ENCODE results near the gene SCAPER. TPM values are rescaled to one million over a fixed set of nuclear protein-coding genes. Genes with fewer than 3 reads are reported as not detected.

Gene SCAPER
- total RNA-seq, 1 experiment from 2014 or later, result 15.3 TPM

DNA sequence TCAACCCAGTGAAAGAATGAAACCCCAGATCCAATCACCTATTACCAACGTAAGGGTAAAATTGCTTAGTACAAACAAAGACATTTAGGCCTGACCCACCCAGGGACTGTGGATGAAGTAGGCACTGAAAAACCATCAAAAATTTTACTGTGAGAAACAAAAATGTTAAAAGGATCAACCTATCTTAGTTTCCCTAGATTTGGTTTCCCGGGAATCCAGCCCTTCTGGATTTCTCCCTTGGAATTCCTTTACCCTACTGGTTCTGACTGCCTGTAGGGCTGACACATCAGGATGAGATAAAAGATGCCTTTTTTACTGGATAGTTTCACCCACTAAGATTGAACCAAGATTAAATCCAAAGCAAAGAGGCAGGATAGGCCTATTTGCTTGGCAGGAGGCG is 102.7 kb downstream of the SCAPER start:
- CTCF ChIA-PET, result interaction anchor here (0.6 kb wide), 1 partner anchor 466 kb away, joined by 3 read pairs; the partner anchor contains the start of gene ISL2
- Histone ChIP-seq H3K9me3 (ENCODE audit: control insufficient read depth, insufficient read depth, low read depth, low read length) (no peaks in the 10 kb centered on the region), H3K4me1 (ENCODE audit: control insufficient read depth, insufficient read depth, low read length) (no peaks in the 10 kb centered on the region), H3K27ac (ENCODE audit: low read length) (no peak overlapping the region), H3K4me3 (ENCODE audit: low read depth in 2 of 2, low read length in 2 of 2) (no peak overlapping the region), H3K27me3 (ENCODE audit: control insufficient read depth, insufficient read depth, low read length) (no peaks in the 10 kb centered on the region), H3K36me3 (ENCODE audit: control insufficient read depth, insufficient read depth, low read length) (no peaks in the 10 kb centered on the region)
- BruUV-seq (replicated peaks), result no TSS peak
- ATAC-seq, result no peak
- DNase-seq (ENCODE audit: low read depth, low spot score), result no peak
- intact Hi-C loops (cut with micrococcal nuclease; ENCODE audit: unreplicated experiment) (no loop called here), in situ Hi-C loops (cut with HindIII; ENCODE audit: low pct_unique_long_range_greater_than_20kb, low sequenced_read_pairs) (no loop called here)
- POLR2A ChIA-PET, result no interaction called here
- no peak for TF ChIP-seq TCF7L2 (IDR thresholded peaks at IDR 0.05; ENCODE audit: low read depth, low read length)
- TF ChIP-seq, protein P1, sequence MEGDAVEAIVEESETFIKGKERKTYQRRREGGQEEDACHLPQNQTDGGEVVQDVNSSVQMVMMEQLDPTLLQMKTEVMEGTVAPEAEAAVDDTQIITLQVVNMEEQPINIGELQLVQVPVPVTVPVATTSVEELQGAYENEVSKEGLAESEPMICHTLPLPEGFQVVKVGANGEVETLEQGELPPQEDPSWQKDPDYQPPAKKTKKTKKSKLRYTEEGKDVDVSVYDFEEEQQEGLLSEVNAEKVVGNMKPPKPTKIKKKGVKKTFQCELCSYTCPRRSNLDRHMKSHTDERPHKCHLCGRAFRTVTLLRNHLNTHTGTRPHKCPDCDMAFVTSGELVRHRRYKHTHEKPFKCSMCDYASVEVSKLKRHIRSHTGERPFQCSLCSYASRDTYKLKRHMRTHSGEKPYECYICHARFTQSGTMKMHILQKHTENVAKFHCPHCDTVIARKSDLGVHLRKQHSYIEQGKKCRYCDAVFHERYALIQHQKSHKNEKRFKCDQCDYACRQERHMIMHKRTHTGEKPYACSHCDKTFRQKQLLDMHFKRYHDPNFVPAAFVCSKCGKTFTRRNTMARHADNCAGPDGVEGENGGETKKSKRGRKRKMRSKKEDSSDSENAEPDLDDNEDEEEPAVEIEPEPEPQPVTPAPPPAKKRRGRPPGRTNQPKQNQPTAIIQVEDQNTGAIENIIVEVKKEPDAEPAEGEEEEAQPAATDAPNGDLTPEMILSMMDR (IDR thresholded peaks at IDR 0.05), result no peak
- no peak for TF ChIP-seq POLR2AphosphoS5 (IDR thresholded peaks at IDR 0.05; ENCODE audit: low read depth, low read length)
- TF ChIP-seq, protein P2, sequence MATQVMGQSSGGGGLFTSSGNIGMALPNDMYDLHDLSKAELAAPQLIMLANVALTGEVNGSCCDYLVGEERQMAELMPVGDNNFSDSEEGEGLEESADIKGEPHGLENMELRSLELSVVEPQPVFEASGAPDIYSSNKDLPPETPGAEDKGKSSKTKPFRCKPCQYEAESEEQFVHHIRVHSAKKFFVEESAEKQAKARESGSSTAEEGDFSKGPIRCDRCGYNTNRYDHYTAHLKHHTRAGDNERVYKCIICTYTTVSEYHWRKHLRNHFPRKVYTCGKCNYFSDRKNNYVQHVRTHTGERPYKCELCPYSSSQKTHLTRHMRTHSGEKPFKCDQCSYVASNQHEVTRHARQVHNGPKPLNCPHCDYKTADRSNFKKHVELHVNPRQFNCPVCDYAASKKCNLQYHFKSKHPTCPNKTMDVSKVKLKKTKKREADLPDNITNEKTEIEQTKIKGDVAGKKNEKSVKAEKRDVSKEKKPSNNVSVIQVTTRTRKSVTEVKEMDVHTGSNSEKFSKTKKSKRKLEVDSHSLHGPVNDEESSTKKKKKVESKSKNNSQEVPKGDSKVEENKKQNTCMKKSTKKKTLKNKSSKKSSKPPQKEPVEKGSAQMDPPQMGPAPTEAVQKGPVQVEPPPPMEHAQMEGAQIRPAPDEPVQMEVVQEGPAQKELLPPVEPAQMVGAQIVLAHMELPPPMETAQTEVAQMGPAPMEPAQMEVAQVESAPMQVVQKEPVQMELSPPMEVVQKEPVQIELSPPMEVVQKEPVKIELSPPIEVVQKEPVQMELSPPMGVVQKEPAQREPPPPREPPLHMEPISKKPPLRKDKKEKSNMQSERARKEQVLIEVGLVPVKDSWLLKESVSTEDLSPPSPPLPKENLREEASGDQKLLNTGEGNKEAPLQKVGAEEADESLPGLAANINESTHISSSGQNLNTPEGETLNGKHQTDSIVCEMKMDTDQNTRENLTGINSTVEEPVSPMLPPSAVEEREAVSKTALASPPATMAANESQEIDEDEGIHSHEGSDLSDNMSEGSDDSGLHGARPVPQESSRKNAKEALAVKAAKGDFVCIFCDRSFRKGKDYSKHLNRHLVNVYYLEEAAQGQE (IDR thresholded peaks at IDR 0.05; ENCODE audit: insufficient read depth in 1 of 2, low read depth in 2 of 2, low read length in 1 of 2), result no peak
- TF ChIP-seq SIN3A (IDR thresholded peaks at IDR 0.05; ENCODE audit: borderline replicate concordance, insufficient read depth, low read depth, low read length), result no peak

DNA sequence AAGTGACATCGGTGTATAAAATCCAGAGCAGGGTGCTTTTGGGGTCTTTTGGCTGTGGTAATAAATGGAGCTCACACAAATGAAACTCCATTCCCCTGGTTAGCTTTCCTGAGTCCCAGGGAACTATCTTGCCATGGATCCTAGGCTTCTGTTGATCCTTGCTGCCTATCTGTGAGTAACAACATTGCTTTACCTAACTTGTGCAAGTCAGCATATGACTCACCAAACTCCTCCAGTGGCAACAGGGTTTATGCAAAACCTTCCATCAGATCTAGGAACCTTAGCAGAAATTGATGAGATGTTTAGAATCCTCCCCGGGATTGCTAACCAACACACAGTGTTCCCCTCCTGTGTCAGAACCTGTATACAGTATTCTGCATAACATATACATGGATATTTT is 105.4 kb downstream of the SCAPER start:
- in situ Hi-C loops (cut with HindIII; ENCODE audit: low pct_unique_long_range_greater_than_20kb, low sequenced_read_pairs), result no loop called here
- no TSS peak for BruUV-seq (replicated peaks)
- DNase-seq (ENCODE audit: low read depth, low spot score) (no peak), ATAC-seq (no peak)
- TF ChIP-seq POLR2AphosphoS5 (IDR thresholded peaks at IDR 0.05; ENCODE audit: low read depth, low read length) (no peak), TCF7L2 (IDR thresholded peaks at IDR 0.05; ENCODE audit: low read depth, low read length) (no peak), SIN3A (IDR thresholded peaks at IDR 0.05; ENCODE audit: borderline replicate concordance, insufficient read depth, low read depth, low read length) (no peak)
- TF ChIP-seq, protein P1 (IDR thresholded peaks at IDR 0.05), result no peak
- TF ChIP-seq, protein P2 (IDR thresholded peaks at IDR 0.05; ENCODE audit: insufficient read depth in 1 of 2, low read depth in 2 of 2, low read length in 1 of 2), result no peak
- ChIA-PET POLR2A (no interaction called here), CTCF (no interaction called here)
- Histone ChIP-seq H3K4me3 (ENCODE audit: low read depth in 2 of 2, low read length in 2 of 2) (no peak overlapping the region), H3K27ac (ENCODE audit: low read length) (no peak overlapping the region), H3K4me1 (ENCODE audit: control insufficient read depth, insufficient read depth, low read length) (no peaks in the 10 kb centered on the region), H3K9me3 (ENCODE audit: control insufficient read depth, insufficient read depth, low read depth, low read length) (no peaks in the 10 kb centered on the region), H3K27me3 (ENCODE audit: control insufficient read depth, insufficient read depth, low read length) (no peaks in the 10 kb centered on the region), H3K36me3 (ENCODE audit: control insufficient read depth, insufficient read depth, low read length) (no peaks in the 10 kb centered on the region)
- intact Hi-C loops (cut with micrococcal nuclease; ENCODE audit: unreplicated experiment), result no loop called here
